Panc1 (cell line): ENCODE data around the gene FMNL3. TPM values are rescaled to one million over a fixed set of nuclear protein-coding genes. Genes with fewer than 3 reads are reported as not detected.

ENCODE experiments used
- ATAC-seq: fragments of 200-7000 bp; cut with Tn5 transposase; 2 replicates; pipeline ENCODE4 v1.9.1; 2020; ENCODE audit warnings: mild to moderate bottlenecking, moderate library complexity
- BruUV-seq: library from RNA; stranded (reverse); fragments of 400-500 nt; replicated peaks from 2 replicates; lab custom pipeline; 2021; lab: Mats Ljungman, UMichigan
- CTCF ChIA-PET: fragments of 300-600 bp; sonication (Branson Sonifier 250); formaldehyde crosslinking; loops from one replicate; lab custom pipeline; 2022; ENCODE audit warnings: antibody characterized with exemption; lab: Charles Lee
- POLR2A ChIA-PET: fragments of 300-600 bp; sonication (Branson Sonifier 250); formaldehyde crosslinking; loops from one replicate; lab custom pipeline; 2022; ENCODE audit warnings: antibody characterized with exemption; lab: Charles Lee
- DNase-seq: peaks from one replicate; pipeline ENCODE4 v3.0.0-alpha.2; 2010; ENCODE audit warnings: low read depth, low spot score
- H3K27ac ChIP-seq: 2 replicates; pipeline ENCODE4 v1.5.1; 2011; ENCODE audit warnings: mild to moderate bottlenecking, low read length, inconsistent platforms
- H3K27me3 ChIP-seq: fragments of 200-500 bp; sonication (Bioruptor generic); 2 replicates; pipeline ENCODE4 v1.6.0; 2014; ENCODE audit warnings: low read length, inconsistent platforms; ENCODE audit not compliant: control insufficient read depth, insufficient read depth
- H3K36me3 ChIP-seq: fragments of 200-500 bp; sonication (Bioruptor generic); 2 replicates; pipeline ENCODE4 v1.5.1; 2014; ENCODE audit warnings: inconsistent platforms, mild to moderate bottlenecking, low read length, moderate library complexity; ENCODE audit not compliant: control insufficient read depth, insufficient read depth
- H3K4me1 ChIP-seq: 2 replicates; pipeline ENCODE4 v1.5.1; 2011; ENCODE audit warnings: inconsistent platforms, mild to moderate bottlenecking, low read length, moderate library complexity; ENCODE audit not compliant: control insufficient read depth, insufficient read depth
- H3K4me3 ChIP-seq, 2 experiments: 2 replicates each; pipeline ENCODE4 v1.5.1; 2011 to 2012; ENCODE audit warnings: low read depth in 2 of 2, low read length in 2 of 2, mild to moderate bottlenecking in 2 of 2, inconsistent platforms in 1 of 2, moderate library complexity in 1 of 2
- H3K9me3 ChIP-seq: fragments of 200-500 bp; sonication (Bioruptor generic); 2 replicates; pipeline ENCODE4 v1.5.1; 2014; ENCODE audit warnings: low read depth, mild to moderate bottlenecking, inconsistent platforms, low read length, moderate library complexity; ENCODE audit not compliant: control insufficient read depth, insufficient read depth
- CTCF ChIP-seq: fragments of 450-650 bp; IDR thresholded peaks from 2 replicates; pipeline ENCODE4 v1.5.1; 2017; ENCODE audit warnings: mild to moderate bottlenecking
- POLR2AphosphoS5 ChIP-seq: IDR thresholded peaks from 2 replicates; pipeline ENCODE4 v1.6.1; 2012; ENCODE audit warnings: mild to moderate bottlenecking, low read depth, low read length, moderate library complexity
- REST ChIP-seq, 2 experiments: IDR thresholded peaks; 2 replicates each; pipeline ENCODE4 v1.6.1; 2011 to 2012; ENCODE audit warnings: low read depth in 2 of 2, control low read depth in 1 of 2, low read length in 1 of 2, mild to moderate bottlenecking in 1 of 2, moderate library complexity in 1 of 2; ENCODE audit not compliant: insufficient read depth in 1 of 2
- SIN3A ChIP-seq: IDR thresholded peaks from 2 replicates; pipeline ENCODE4 v1.6.1; 2012; ENCODE audit warnings: low read depth, mild to moderate bottlenecking, low read length, moderate library complexity, borderline replicate concordance; ENCODE audit not compliant: insufficient read depth
- TCF7L2 ChIP-seq: IDR thresholded peaks from 2 replicates; pipeline ENCODE4 v1.6.1; 2011; ENCODE audit warnings: mild to moderate bottlenecking, low read depth, low read length, inconsistent platforms
- in situ Hi-C: cut with HindIII; loops from 2 replicates; pipeline ENCODE4 v1.10.0; 2016; ENCODE audit warnings: low sequenced_read_pairs, low pct_unique_long_range_greater_than_20kb
- intact Hi-C: fragments of 100-400 bp; cut with micrococcal nuclease; formaldehyde crosslinking; loops from one replicate; pipeline ENCODE4 v1.10.0; 2022; ENCODE audit not compliant: unreplicated experiment
- total RNA-seq: library from RNA; stranded (reverse); gene quantifications from one replicate; pipeline ENCODE4 v1.2.1, GENCODE V29; 2021; ENCODE audit not compliant: unreplicated experiment

The FMNL3 gene
- total RNA-seq, 1 experiment from 2014 or later = 25.7 TPM

GRCh38 chr12:49626169-49626835 lies 80.9 kb downstream of the FMNL3 start:
- no peak; the same call in 1 of the 2 replicates for TF ChIP-seq CTCF
- TF ChIP-seq TCF7L2 = no peak
- TF ChIP-seq REST (IDR thresholded peaks at IDR 0.05; ENCODE audit: insufficient read depth in 1 of 2, low read depth in 2 of 2, low read length in 1 of 2) = no peak
- TF ChIP-seq POLR2AphosphoS5 = no peak
- no peak for TF ChIP-seq SIN3A
- POLR2A ChIA-PET = no interaction called here
- no peak overlapping the region for H3K4me3 ChIP-seq
- peaks cover 9% of the 10 kb centered on the region for H3K4me1 ChIP-seq
- in situ Hi-C loops = no loop called here
- DNase-seq = no peak
- intact Hi-C loops = no loop called here
- no peaks in the 10 kb centered on the region for H3K9me3 ChIP-seq
- BruUV-seq = no TSS peak
- CTCF ChIA-PET = no interaction called here
- no peaks in the 10 kb centered on the region for H3K36me3 ChIP-seq
- H3K27me3 ChIP-seq = no peaks in the 10 kb centered on the region
- no peak for ATAC-seq
- H3K27ac ChIP-seq = no peak overlapping the region

- no peaks in the 10 kb centered on the region for H3K36me3 ChIP-seq
- in situ Hi-C loops = no loop called here
- no peak for ATAC-seq
- CTCF ChIA-PET = interaction anchor here (0.6 kb wide), 1 partner anchor 92 kb away, joined by 7 read pairs; no protein-coding TSS in a partner anchor
- TF ChIP-seq TCF7L2 (no peak), SIN3A (no peak), CTCF (no peak), REST (IDR thresholded peaks at IDR 0.05; ENCODE audit: insufficient read depth in 1 of 2, low read depth in 2 of 2, low read length in 1 of 2) (no peak), POLR2AphosphoS5 (no peak)
- H3K27ac ChIP-seq = no peak overlapping the region
- H3K4me1 ChIP-seq = peaks cover 9% of the 10 kb centered on the region
- no peak overlapping the region for H3K4me3 ChIP-seq
- H3K27me3 ChIP-seq = no peaks in the 10 kb centered on the region
- intact Hi-C loops = no loop called here
- no TSS peak for BruUV-seq
- no peaks in the 10 kb centered on the region for H3K9me3 ChIP-seq
- POLR2A ChIA-PET = interaction anchor here (0.6 kb wide), 1 partner anchor 536 kb away, joined by 4 read pairs; no protein-coding TSS in a partner anchor
- no peak for DNase-seq
These were observed 82.2 kb downstream of the FMNL3 start for GRCh38 chr12:49624921-49625577.
